Aorta (tissue), 5 donors: ENCODE results near the gene PCDHGA2. TPM values are rescaled to one million over a fixed set of nuclear protein-coding genes. Genes with fewer than 3 reads are reported as not detected.
A peak's percentile ranks its signal among the peaks of the same experiment; 100 is the strongest.
"Not testable (repeated sequence)": the region's sequence is repeated elsewhere in the genome, so short reads cannot be mapped to it uniquely, and the experiment has no call there.

ENCODE experiments used
- ATAC-seq: fragments of 200-7000 bp; cut with Tn5 transposase; one replicate; pipeline ENCODE4 v1.9.1; 2022; ENCODE audit warnings: moderate library complexity; ENCODE audit not compliant: low FRiP score
- DNase-seq, 2 donors: peaks; one replicate each; pipeline ENCODE4 v3.0.0-alpha.2; 2020
- H3K27ac ChIP-seq, 2 donors: one replicate each; pipeline ENCODE4 v1.5.1; 2013; ENCODE audit warnings: low read length in 2 of 2, mild to moderate bottlenecking in 2 of 2, moderate library complexity in 2 of 2, control low read depth in 1 of 2, inconsistent platforms in 1 of 2, low read depth in 1 of 2
- H3K27me3 ChIP-seq, 2 donors: one replicate each; pipeline ENCODE4 v1.6.1; 2013; ENCODE audit warnings: control low read depth in 1 of 2, low read length in 1 of 2, mild to moderate bottlenecking in 1 of 2, moderate library complexity in 1 of 2; ENCODE audit not compliant: insufficient read depth in 2 of 2, control insufficient read depth in 1 of 2
- H3K36me3 ChIP-seq, 2 donors: one replicate each; pipeline ENCODE4 v1.6.1; 2013; ENCODE audit warnings: control low read depth in 1 of 2, low read length in 1 of 2, mild to moderate bottlenecking in 1 of 2; ENCODE audit not compliant: insufficient read depth in 2 of 2, control insufficient read depth in 1 of 2
- H3K4me1 ChIP-seq, 2 donors: one replicate each; pipeline ENCODE4 v1.6.1; 2013; ENCODE audit warnings: low read length in 2 of 2, control low read depth in 1 of 2, mild to moderate bottlenecking in 1 of 2, moderate library complexity in 1 of 2; ENCODE audit not compliant: insufficient read depth in 2 of 2, control insufficient read depth in 1 of 2
- H3K4me3 ChIP-seq, 2 donors: one replicate each; pipeline ENCODE4 v1.5.1; 2013; ENCODE audit warnings: low read length in 2 of 2, control low read depth in 1 of 2, mild to moderate bottlenecking in 1 of 2
- H3K9me3 ChIP-seq: one replicate; pipeline ENCODE4 v1.6.1; 2013; ENCODE audit warnings: mild to moderate bottlenecking, low read length; ENCODE audit not compliant: control insufficient read depth
- WGBS, 2 donors: extraction: QIAGEN DNeasy Blood & Tissue Kit; methylation state at CpG; one replicate each; pipeline ENCODE4 v1.1.7; 2013; 5-methylcytosine and 5-hydroxymethylcytosine counted together
- intact Hi-C, 2 donors: fragments of 100-400 bp; cut with DNase I; formaldehyde crosslinking; loops; one replicate each; pipeline versions ENCODE4 v1.14.2 to v1.15.0; 2022
- polyA plus RNA-seq, 2 donors: library from polyadenylated mRNA; stranded (reverse); fragments of 200-250 nt; gene quantifications; one replicate each; pipeline ENCODE4 v1.2.3, GENCODE V29; 2013
- total RNA-seq, 2 donors: library from RNA; stranded (reverse); fragmentation: NEBNext Ultra II Directional; extraction: Animal tissue kit (Norgen Biotek cat#: 25700); gene quantifications; one replicate each; pipeline ENCODE4 v1.2.1, GENCODE V29; 2021
- donor health status: healthy with polysubstance abuse.
- donor health status: Bipolar disorder and iron deficiency.
- donor health status: DM: no; HTN: no; CAD: no.
- donor health status: DM: no; HTN: no; CAD: no.
- donor health status: DM: yes; HTN: yes; CAD: no.

The PCDHGA2 gene
- total and polyA plus RNA-seq, 4 donors, result 0.75 to 10.6 (median 5.2) TPM

DNA sequence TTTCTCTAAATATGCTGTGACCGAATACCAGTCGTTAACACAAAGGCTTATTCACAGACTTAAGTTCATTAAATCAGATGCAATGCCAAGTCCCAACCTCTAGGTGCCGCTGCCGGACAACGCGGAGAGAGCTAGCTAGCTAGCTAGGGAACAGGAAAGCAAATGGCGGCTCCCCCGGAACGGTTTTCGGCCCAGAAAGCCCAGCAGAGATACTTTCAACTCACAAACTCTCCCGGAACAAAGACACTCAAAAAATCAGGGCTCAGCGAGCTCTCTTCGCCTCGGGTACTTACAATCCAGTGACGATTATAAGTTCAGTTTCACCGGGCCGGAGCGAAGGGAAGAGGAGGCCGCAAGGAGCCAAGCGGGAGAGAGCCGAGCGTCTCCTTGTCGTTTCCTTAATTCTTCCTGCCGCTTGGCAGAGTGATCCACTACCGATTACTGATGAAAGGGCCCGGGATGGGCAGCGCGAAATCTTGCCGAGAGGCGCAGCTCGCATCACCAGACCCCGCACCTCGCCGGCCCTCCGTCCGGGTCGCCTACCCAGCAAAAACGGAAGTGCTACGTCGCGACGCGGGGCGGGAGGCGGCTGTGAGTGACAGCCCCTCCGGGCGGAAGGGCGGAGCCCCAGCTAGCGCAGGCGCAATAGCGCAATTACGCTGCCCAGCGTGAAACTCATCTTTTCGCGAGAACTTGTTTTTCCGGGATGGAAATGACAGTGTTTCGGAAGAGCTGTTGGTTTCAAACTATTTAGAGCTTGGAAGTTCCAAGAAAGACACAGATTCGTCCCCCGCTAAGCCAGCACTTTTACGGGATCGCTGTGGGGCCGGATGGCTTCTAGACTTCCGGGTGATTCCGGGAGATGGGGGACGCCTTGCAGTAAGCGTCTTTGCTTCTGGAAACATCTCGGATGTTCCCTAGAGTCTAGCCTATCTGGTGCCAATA, 18.1 kb upstream of the PCDHGA2 start, which contains the start of gene TAF7:
Gene TAF7 (minus strand): TSS at position 560 of the 945 bp plus-strand sequence. CDS start 740 bp downstream, outside the sequence.
- H3K36me3 ChIP-seq, result peaks cover 1 to 11% of the 10 kb centered on the region in 2 donors
- peak within 1 kb of the TSS; percentile 20 to 78 for H3K27ac ChIP-seq
- DNase-seq, result peak; percentile 94 to 97
- peaks cover 8% of the 10 kb centered on the region for H3K9me3 ChIP-seq
- ATAC-seq, result peak; percentile 99
- H3K4me1 ChIP-seq, result peaks cover 0 to 2% of the 10 kb centered on the region in 2 donors
- WGBS, 2 donors, result 1% methylated on average over 67 of the region's 67 CpGs
- H3K27me3 ChIP-seq, result no peaks in the 10 kb centered on the region
- intact Hi-C loops, result loop anchor here (2.0 to 10.0 kb wide), 3 partner anchors 76 to 242 kb away; partner anchors contain the start of gene PCDHB15 (in 1 of the 2)
- peak within 1 kb of the TSS; percentile 66 to 87 for H3K4me3 ChIP-seq

DNA sequence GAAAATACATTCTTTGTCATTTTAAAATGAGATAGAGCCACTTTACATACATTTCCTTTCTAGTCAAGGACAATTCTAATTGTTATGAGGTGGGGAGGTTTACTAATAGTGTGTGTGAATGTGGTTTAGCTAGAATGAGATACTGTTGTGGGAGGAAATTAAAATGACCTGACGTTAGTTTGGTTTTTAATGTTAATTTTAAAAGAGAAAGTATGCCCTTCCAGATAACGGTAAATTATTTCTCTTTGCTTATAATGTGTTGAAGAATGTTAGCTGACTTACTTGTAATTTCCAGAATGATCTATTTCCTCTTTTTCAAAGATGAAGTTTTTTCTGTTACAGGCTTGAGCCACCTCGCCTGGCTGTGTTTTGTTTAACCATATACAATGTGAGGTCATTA, 16.3 kb upstream of the PCDHGA2 start:
- Histone ChIP-seq H3K27ac (no peak overlapping the region), H3K4me3 (no peak overlapping the region), H3K36me3 (peaks cover 1 to 5% of the 10 kb centered on the region in 2 donors), H3K27me3 (no peaks in the 10 kb centered on the region), H3K4me1 (peaks cover 0 to 2% of the 10 kb centered on the region in 2 donors), H3K9me3 (peaks cover 8% of the 10 kb centered on the region)
- DNase-seq (no peak), ATAC-seq (no peak)
- 85 to 91% methylated on average over 3 of the region's 3 CpGs for WGBS, 2 donors
- intact Hi-C loops, result loop anchor here (5.0 to 10.0 kb wide), 2 partner anchors 77 to 240 kb away; partner anchors contain the start of gene PCDHB15 (in 1 of the 2)

DNA sequence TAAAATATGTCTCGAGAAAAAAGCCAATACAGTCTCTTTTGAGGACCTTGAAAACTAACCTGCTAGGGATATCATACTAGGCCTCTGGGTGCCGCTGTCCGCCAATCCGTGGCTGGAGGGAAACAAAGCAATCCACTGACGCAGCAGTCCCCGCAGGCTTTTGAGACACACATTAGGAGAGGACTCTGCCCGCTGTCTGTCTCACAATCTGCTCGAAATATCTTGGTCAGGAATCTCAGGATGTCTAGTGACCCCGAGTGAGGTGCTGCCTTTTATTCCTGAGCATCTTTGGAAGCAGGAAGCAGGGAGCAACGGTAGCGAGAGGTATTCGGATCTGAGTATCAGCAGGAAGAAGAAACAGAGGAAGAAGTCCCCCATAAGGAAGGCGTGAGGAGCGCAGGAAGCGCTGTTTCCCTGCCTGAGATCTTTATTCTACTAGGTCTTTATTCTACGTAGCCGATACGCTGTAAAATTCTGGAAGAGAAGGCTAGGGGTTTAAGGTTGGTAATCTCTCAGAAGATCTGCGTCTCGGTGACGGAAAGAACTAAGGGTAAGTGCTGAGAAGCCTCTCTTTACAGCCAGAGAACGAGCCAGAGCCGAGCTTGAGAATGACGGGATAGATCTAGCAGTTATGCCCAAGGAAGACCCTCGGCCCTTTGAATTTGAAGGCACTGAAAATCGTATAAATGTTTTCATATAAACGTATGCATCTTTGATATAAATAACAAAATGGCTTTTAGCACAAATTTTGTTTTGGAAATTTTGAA, 12.3 kb upstream of the PCDHGA2 start:
- peak; percentile 68 for ATAC-seq
- DNase-seq, result peak; percentile 81 to 83
- 7 to 9% methylated on average over 27 of the region's 27 CpGs for WGBS, 2 donors
- H3K9me3 ChIP-seq, result peaks cover 14% of the 10 kb centered on the region
- peak overlapping the region; percentile 28 to 52 for H3K4me3 ChIP-seq
- no peaks in the 10 kb centered on the region for H3K27me3 ChIP-seq
- peaks cover 0 to 2% of the 10 kb centered on the region in 2 donors for H3K4me1 ChIP-seq
- intact Hi-C loops, result loop anchor here in 1 of 2 donors (10.0 kb wide), 1 partner anchor 81 kb away; the partner anchor contains the start of gene PCDHB15
- H3K36me3 ChIP-seq, result no peaks in the 10 kb centered on the region
- no peak overlapping the region for H3K27ac ChIP-seq

DNA sequence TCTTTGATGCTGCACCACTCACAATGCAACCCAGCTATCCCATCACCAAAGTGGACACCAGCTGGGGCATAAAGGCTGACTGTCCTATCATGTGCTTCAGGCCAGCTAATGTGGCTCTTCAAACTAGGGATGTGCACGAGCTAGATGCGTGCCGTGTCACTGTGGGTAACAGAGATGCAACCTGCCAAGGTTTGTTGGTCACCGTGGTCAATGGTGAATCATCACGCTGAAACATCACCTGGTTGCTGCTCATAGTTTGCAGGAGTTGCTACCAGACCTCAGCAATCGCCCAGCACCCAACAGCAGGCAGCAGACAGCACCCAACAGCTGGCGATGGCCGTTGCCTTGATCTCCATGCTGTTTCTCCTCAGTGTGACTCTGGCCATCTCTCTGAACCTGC, 10.3 kb upstream of the PCDHGA2 start:
- H3K4me3 ChIP-seq, result no peak overlapping the region
- H3K27ac ChIP-seq, result no peak overlapping the region
- H3K36me3 ChIP-seq, result no peaks in the 10 kb centered on the region
- intact Hi-C loops, result loop anchor here in 1 of 2 donors (10.0 kb wide), 1 partner anchor 83 kb away; the partner anchor contains the start of gene PCDHB15
- ATAC-seq, result no peak
- peaks cover 0 to 2% of the 10 kb centered on the region in 2 donors for H3K27me3 ChIP-seq
- no peak for DNase-seq
- no peaks in the 10 kb centered on the region for H3K4me1 ChIP-seq
- WGBS, 2 donors, result 79 to 85% methylated on average over 8 of the region's 8 CpGs
- peaks cover 24% of the 10 kb centered on the region for H3K9me3 ChIP-seq

DNA sequence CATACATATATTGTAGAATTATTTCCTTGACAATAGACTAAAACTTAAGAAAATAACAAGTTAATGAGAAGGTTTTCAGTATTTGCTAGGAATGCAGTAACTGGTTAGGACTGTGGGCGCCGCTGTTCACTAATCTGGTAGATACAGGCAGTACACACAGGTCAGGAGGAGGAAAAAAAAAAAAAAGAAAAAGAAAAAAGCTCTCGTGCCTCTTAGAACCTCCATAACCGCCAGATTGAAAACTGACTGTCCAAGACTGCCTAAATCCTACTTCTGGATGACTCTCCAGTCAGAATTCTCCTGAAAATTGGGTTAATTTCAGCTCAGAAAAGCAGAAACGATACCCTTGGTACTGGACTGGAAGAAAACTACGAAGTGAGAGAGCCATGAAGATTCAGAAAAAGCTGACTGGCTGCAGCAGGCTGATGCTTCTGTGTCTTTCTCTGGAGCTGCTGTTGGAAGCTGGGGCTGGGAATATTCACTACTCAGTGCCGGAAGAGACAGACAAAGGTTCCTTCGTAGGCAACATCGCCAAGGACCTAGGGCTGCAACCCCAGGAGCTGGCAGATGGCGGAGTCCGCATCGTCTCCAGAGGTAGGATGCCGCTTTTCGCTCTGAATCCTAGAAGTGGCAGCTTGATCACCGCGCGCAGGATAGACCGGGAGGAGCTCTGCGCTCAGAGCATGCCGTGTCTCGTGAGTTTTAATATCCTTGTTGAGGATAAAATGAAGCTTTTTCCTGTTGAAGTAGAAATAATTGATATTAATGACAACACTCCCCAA, 8.1 kb upstream of the PCDHGA2 start, which contains the start of gene PCDHGA1:
Gene PCDHGA1 (plus strand): TSS at position 216 of the 782 bp plus-strand sequence.
- no peaks in the 10 kb centered on the region for H3K4me1 ChIP-seq
- DNase-seq (no peak), ATAC-seq (no peak)
- H3K27me3 ChIP-seq, result peaks cover 0 to 2% of the 10 kb centered on the region in 2 donors
- H3K9me3 ChIP-seq, result peaks cover 28% of the 10 kb centered on the region
- no peak within 1 kb of the TSS for H3K4me3 ChIP-seq
- H3K36me3 ChIP-seq, result no peaks in the 10 kb centered on the region
- WGBS, 2 donors, result 17 to 23% methylated on average over 21 of the region's 21 CpGs
- intact Hi-C loops, result no loop called here
- H3K27ac ChIP-seq, result no peak within 1 kb of the TSS

DNA sequence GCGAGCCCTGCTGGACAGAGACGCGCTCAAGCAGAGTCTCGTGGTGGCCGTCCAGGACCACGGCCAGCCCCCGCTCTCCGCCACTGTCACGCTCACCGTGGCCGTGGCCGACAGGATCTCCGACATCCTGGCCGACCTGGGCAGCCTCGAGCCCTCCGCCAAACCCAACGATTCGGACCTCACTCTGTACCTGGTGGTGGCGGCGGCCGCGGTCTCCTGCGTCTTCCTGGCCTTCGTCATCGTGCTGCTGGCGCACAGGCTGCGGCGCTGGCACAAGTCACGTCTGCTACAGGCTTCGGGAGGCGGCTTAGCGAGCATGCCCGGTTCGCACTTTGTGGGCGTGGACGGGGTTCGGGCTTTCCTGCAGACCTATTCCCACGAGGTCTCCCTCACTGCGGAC, 6.0 kb upstream of the PCDHGA2 start:
- H3K27me3 ChIP-seq, H3K4me3 ChIP-seq, H3K27ac ChIP-seq, ATAC-seq, DNase-seq, H3K4me1 ChIP-seq, intact Hi-C loops, H3K36me3 ChIP-seq: not testable (repeated sequence)
- 23 to 32% methylated on average over 33 to 39 of the region's 39 CpGs for WGBS, 2 donors
- peaks cover 28% of the 10 kb centered on the region for H3K9me3 ChIP-seq

DNA sequence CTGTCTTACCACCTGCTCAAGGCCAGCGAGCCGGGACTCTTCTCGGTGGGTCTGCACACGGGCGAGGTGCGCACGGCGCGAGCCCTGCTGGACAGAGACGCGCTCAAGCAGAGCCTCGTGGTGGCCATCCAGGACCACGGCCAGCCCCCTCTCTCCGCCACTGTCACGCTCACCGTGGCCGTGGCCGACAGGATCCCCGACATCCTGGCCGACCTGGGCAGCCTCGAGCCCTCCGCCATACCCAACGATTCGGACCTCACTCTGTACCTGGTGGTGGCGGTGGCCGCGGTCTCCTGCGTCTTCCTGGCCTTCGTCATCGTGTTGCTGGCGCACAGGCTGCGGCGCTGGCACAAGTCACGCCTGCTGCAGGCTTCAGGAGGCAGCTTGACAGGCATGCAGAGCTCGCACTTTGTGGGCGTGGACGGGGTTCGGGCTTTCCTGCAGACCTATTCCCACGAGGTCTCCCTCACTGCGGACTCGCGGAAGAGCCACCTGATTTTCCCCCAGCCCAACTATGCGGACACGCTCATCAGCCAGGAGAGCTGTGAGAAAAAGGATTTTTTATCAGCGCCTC, 2.3 kb downstream of the PCDHGA2 start:
- peaks cover 38% of the 10 kb centered on the region for H3K9me3 ChIP-seq
- 38 to 57% methylated on average over 30 to 45 of the region's 45 CpGs for WGBS, 2 donors
- H3K4me3 ChIP-seq, result peak overlapping the region in 1 of 2 donors; percentile 15
- H3K27ac ChIP-seq, intact Hi-C loops, H3K4me1 ChIP-seq, ATAC-seq, H3K36me3 ChIP-seq, DNase-seq, H3K27me3 ChIP-seq: not testable (repeated sequence)
